Neuronal stem cell (in vitro differentiated cells): Measurements from ENCODE around the gene WDR36.

ENCODE experiments used
- DNase-seq: peaks from one replicate; pipeline ENCODE4 v3.0.0-alpha.2; 2013; ENCODE audit warnings: low spot score
- H2AFZ ChIP-seq: one replicate; pipeline ENCODE4 v1.6.1; 2013; ENCODE audit warnings: mild to moderate bottlenecking, low read length, inconsistent platforms
- H2AK5ac ChIP-seq: 2 replicates; pipeline ENCODE4 v1.6.1; 2013; ENCODE audit warnings: low read depth, mild to moderate bottlenecking, inconsistent platforms, low read length, moderate library complexity, mixed read lengths
- H2BK120ac ChIP-seq: 2 replicates; pipeline ENCODE4 v1.6.1; 2013; ENCODE audit warnings: low read depth, mild to moderate bottlenecking, inconsistent platforms, low read length, moderate library complexity, mixed read lengths
- H2BK12ac ChIP-seq: one replicate; pipeline ENCODE4 v1.6.1; 2013; ENCODE audit warnings: low read length, inconsistent platforms
- H2BK15ac ChIP-seq: 2 replicates; pipeline ENCODE4 v1.6.1; 2013; ENCODE audit warnings: mild to moderate bottlenecking, low read length, inconsistent platforms, mixed read lengths
- H2BK5ac ChIP-seq: one replicate; pipeline ENCODE4 v1.6.1; 2013; ENCODE audit warnings: inconsistent platforms, mild to moderate bottlenecking, low read length, moderate library complexity
- H3K14ac ChIP-seq: one replicate; pipeline ENCODE4 v1.6.1; 2013; ENCODE audit warnings: low read length, inconsistent platforms
- H3K18ac ChIP-seq: 2 replicates; pipeline ENCODE4 v1.6.1; 2013; ENCODE audit warnings: low read length, inconsistent platforms
- H3K23ac ChIP-seq: 2 replicates; pipeline ENCODE4 v1.6.1; 2013; ENCODE audit warnings: low read depth, mild to moderate bottlenecking, mixed read lengths, low read length, inconsistent platforms; ENCODE audit not compliant: poor library complexity
- H3K27ac ChIP-seq: replicated peaks from 3 replicates; pipeline ENCODE4 v1.5.1; 2013; ENCODE audit warnings: low read length, inconsistent platforms
- H3K27me3 ChIP-seq, 3 experiments: 2 replicates each; pipeline ENCODE4 v1.6.1; 2013; ENCODE audit warnings: low read length in 3 of 3, mild to moderate bottlenecking in 2 of 3, inconsistent platforms in 1 of 3, low read depth in 1 of 3, mixed read lengths in 1 of 3, moderate library complexity in 1 of 3; ENCODE audit not compliant: control insufficient read depth in 3 of 3, insufficient read depth in 3 of 3
- H3K36me3 ChIP-seq, 2 donors: replicated peaks in 1 of 2; 2 replicates each; pipeline ENCODE4 v1.6.1; 2013; ENCODE audit warnings: low read length in 2 of 2; ENCODE audit not compliant: control insufficient read depth in 2 of 2, insufficient read depth in 2 of 2
- H3K4ac ChIP-seq: 2 replicates; pipeline ENCODE4 v1.6.1; 2013; ENCODE audit warnings: inconsistent platforms, mild to moderate bottlenecking, low read length, moderate library complexity
- H3K4me1 ChIP-seq, 2 donors: 1 replicate in 1 of 2; 2 replicates in 1 of 2; pipeline ENCODE4 v1.6.1; 2013; ENCODE audit warnings: low read length in 2 of 2, low read depth in 1 of 2; ENCODE audit not compliant: control insufficient read depth in 2 of 2, insufficient read depth in 1 of 2
- H3K4me2 ChIP-seq: one replicate; pipeline ENCODE4 v1.6.1; 2013; ENCODE audit warnings: mild to moderate bottlenecking, low read length, inconsistent platforms; ENCODE audit not compliant: insufficient read depth, poor library complexity, severe bottlenecking
- H3K4me3 ChIP-seq, 2 donors: 2 replicates each; pipeline ENCODE4 v1.5.1; 2013; ENCODE audit warnings: low read length in 2 of 2, mild to moderate bottlenecking in 2 of 2, inconsistent platforms in 1 of 2, moderate library complexity in 1 of 2
- H3K79me1 ChIP-seq: one replicate; pipeline ENCODE4 v1.6.1; 2013; ENCODE audit warnings: low read depth, mild to moderate bottlenecking, inconsistent platforms, low read length, moderate library complexity
- H3K9ac ChIP-seq: one replicate; pipeline ENCODE4 v1.6.1; 2013; ENCODE audit warnings: mild to moderate bottlenecking, low read depth, low read length, inconsistent platforms; ENCODE audit not compliant: poor library complexity
- H3K9me3 ChIP-seq, 2 donors: replicated peaks in 1 of 2; 2 replicates each; pipeline versions ENCODE3 to v1.6.1; 2013; ENCODE audit warnings: low read length in 2 of 2, mild to moderate bottlenecking in 2 of 2, inconsistent platforms in 1 of 2, low read depth in 1 of 2, mixed read lengths in 1 of 2, moderate library complexity in 1 of 2; ENCODE audit not compliant: control insufficient read depth in 2 of 2, insufficient read depth in 1 of 2
- H4K8ac ChIP-seq: one replicate; pipeline ENCODE4 v1.6.1; 2013; ENCODE audit warnings: low read depth, mild to moderate bottlenecking, inconsistent platforms, low read length, moderate library complexity
- H4K91ac ChIP-seq: one replicate; pipeline ENCODE4 v1.6.1; 2013; ENCODE audit warnings: low read length, low read depth, mild to moderate bottlenecking, inconsistent platforms; ENCODE audit not compliant: poor library complexity
- WGBS, 2 donors: extraction: QIAGEN DNeasy Blood & Tissue Kit; methylation state at CpG; one replicate each; pipeline ENCODE4 v1.1.7; 2013; ENCODE audit warnings: missing lambda C conversion rate in 2 of 2, mixed read lengths in 1 of 2; ENCODE audit not compliant: insufficient read length in 2 of 2, insufficient replicate concordance in 1 of 2; ENCODE audit errors: extremely low coverage in 2 of 2; 5-methylcytosine and 5-hydroxymethylcytosine counted together

Gene WDR36

GRCh38 chr5:111153483-111153882 lies 61.3 kb downstream of the WDR36 start:
- Histone ChIP-seq H3K18ac (no peak overlapping the region), H3K27ac (no peak overlapping the region), H2AK5ac (no peak overlapping the region), H3K9ac (no peak overlapping the region), H2BK12ac (no peak overlapping the region), H3K14ac (no peak overlapping the region), H3K27me3 (peaks cover 0 to 12% (median 0%) of the 10 kb centered on the region in 3 experiments), H2AFZ (no peak overlapping the region), H3K4me3 (no peak overlapping the region), H2BK120ac (no peak overlapping the region), H2BK5ac (no peak overlapping the region), H4K8ac (no peak overlapping the region), H3K4me1 (no peaks in the 10 kb centered on the region), H3K23ac (no peak overlapping the region), H3K36me3 (no peaks in the 10 kb centered on the region), H4K91ac (no peak overlapping the region), H3K9me3 (no peaks in the 10 kb centered on the region), H3K4ac (no peak overlapping the region), H2BK15ac (no peak overlapping the region), H3K4me2 (no peak overlapping the region), H3K79me1 (no peaks in the 10 kb centered on the region)
- no peak for DNase-seq
- no CpG with 5 or more reads among the region's 1 CpG for WGBS, 2 donors

- Histone ChIP-seq H2BK15ac (no peak overlapping the region), H3K18ac (no peak overlapping the region), H3K14ac (no peak overlapping the region), H3K4me2 (no peak overlapping the region), H2BK5ac (no peak overlapping the region), H3K4me1 (no peaks in the 10 kb centered on the region), H2BK120ac (no peak overlapping the region), H2BK12ac (no peak overlapping the region), H3K27me3 (peaks cover 0 to 12% (median 0%) of the 10 kb centered on the region in 3 experiments), H3K4me3 (no peak overlapping the region), H4K91ac (no peak overlapping the region), H3K23ac (no peak overlapping the region), H3K9me3 (no peaks in the 10 kb centered on the region), H2AK5ac (no peak overlapping the region), H4K8ac (no peak overlapping the region), H3K27ac (no peak overlapping the region), H3K36me3 (no peaks in the 10 kb centered on the region), H3K79me1 (no peaks in the 10 kb centered on the region), H2AFZ (no peak overlapping the region), H3K4ac (no peak overlapping the region), H3K9ac (no peak overlapping the region)
- no CpG with 5 or more reads among the region's 3 CpGs for WGBS, 2 donors
- no peak for DNase-seq
Observed at GRCh38 chr5:111153945-111154344, 61.8 kb downstream of the WDR36 start.

- Histone ChIP-seq H2BK120ac (no peak overlapping the region), H3K4me2 (no peak overlapping the region), H3K23ac (no peak overlapping the region), H3K36me3 (no peaks in the 10 kb centered on the region), H3K14ac (no peak overlapping the region), H3K79me1 (no peaks in the 10 kb centered on the region), H3K27me3 (peaks cover 0 to 7% (median 0%) of the 10 kb centered on the region in 3 experiments), H2BK15ac (no peak overlapping the region), H2BK12ac (no peak overlapping the region), H3K4me1 (no peaks in the 10 kb centered on the region), H3K27ac (no peak overlapping the region), H3K4me3 (no peak overlapping the region), H3K18ac (no peak overlapping the region), H3K9me3 (no peaks in the 10 kb centered on the region), H4K8ac (no peak overlapping the region), H2AFZ (peak overlapping the region; percentile 8), H2BK5ac (no peak overlapping the region), H4K91ac (no peak overlapping the region), H3K4ac (no peak overlapping the region), H2AK5ac (no peak overlapping the region), H3K9ac (no peak overlapping the region)
- WGBS, 2 donors: no CpG with 5 or more reads among the region's 9 CpGs
- DNase-seq: peak; percentile 83
Observed at GRCh38 chr5:111158105-111158744, 66.1 kb downstream of the WDR36 start.

- H4K8ac ChIP-seq: no peak overlapping the region
- no peak overlapping the region for H3K14ac ChIP-seq
- H3K4me3 ChIP-seq: no peak overlapping the region
- no peak overlapping the region for H2BK5ac ChIP-seq
- H3K4me2 ChIP-seq: no peak overlapping the region
- no peaks in the 10 kb centered on the region for H3K36me3 ChIP-seq
- no peak overlapping the region for H3K4ac ChIP-seq
- no peak overlapping the region for H3K23ac ChIP-seq
- peaks cover 0 to 7% (median 0%) of the 10 kb centered on the region in 3 experiments for H3K27me3 ChIP-seq
- no peak for DNase-seq
- H2AFZ ChIP-seq: no peak overlapping the region
- no peak overlapping the region for H3K9ac ChIP-seq
- no peak overlapping the region for H2BK15ac ChIP-seq
- no peak overlapping the region for H4K91ac ChIP-seq
- H3K4me1 ChIP-seq: no peaks in the 10 kb centered on the region
- no peak overlapping the region for H2BK12ac ChIP-seq
- no peak overlapping the region for H3K18ac ChIP-seq
- H3K79me1 ChIP-seq: no peaks in the 10 kb centered on the region
- no peak overlapping the region for H2BK120ac ChIP-seq
- H2AK5ac ChIP-seq: no peak overlapping the region
- H3K27ac ChIP-seq: no peak overlapping the region
- H3K9me3 ChIP-seq: no peaks in the 10 kb centered on the region
- WGBS, 2 donors: no CpG with 5 or more reads among the region's 7 CpGs
Observed at GRCh38 chr5:111159845-111160244, 67.7 kb downstream of the WDR36 start.
